Upper lobe of right lung (tissue), 1 donor: ENCODE results near the gene LCTL. TPM values are rescaled to one million over a fixed set of nuclear protein-coding genes. Genes with fewer than 3 reads are reported as not detected.

Experiments
- ATAC-seq: fragments of 200-7000 bp; cut with Tn5 transposase; one replicate; pipeline ENCODE4 v1.9.1; 2020; ENCODE audit warnings: mild to moderate bottlenecking, moderate library complexity
- DNase-seq: peaks from one replicate; pipeline ENCODE4 v3.0.0-alpha.2; 2020
- H3K27ac ChIP-seq: fragments of 200-600 bp; one replicate; pipeline ENCODE4 v1.8.0; 2022
- H3K27me3 ChIP-seq: fragments of 200-600 bp; one replicate; pipeline ENCODE4 v1.8.0; 2022; ENCODE audit warnings: mild to moderate bottlenecking
- H3K36me3 ChIP-seq: fragments of 200-600 bp; one replicate; pipeline ENCODE4 v1.8.0; 2022
- H3K4me1 ChIP-seq: fragments of 200-600 bp; one replicate; pipeline ENCODE4 v1.8.0; 2022
- H3K4me3 ChIP-seq: fragments of 200-600 bp; one replicate; pipeline ENCODE4 v1.8.0; 2022; ENCODE audit warnings: mild to moderate bottlenecking
- H3K9me3 ChIP-seq: fragments of 200-600 bp; one replicate; pipeline ENCODE4 v1.8.0; 2022
- CTCF ChIP-seq: fragments of 200-600 bp; IDR thresholded peaks from one replicate; pipeline ENCODE4 v1.8.0; 2022; ENCODE audit warnings: antibody characterized with exemption
- intact Hi-C: fragments of 100-400 bp; cut with DNase I; formaldehyde crosslinking; loops from one replicate; pipeline ENCODE4 v1.11.0; 2022
- total RNA-seq: library from RNA; stranded (reverse); fragmentation: NEBNext Ultra II Directional; extraction: Animal tissue kit (Norgen Biotek cat#: 25700); gene quantifications from one replicate; pipeline ENCODE4 v1.2.1, GENCODE V29; 2021
- donor health status: DM: no; HTN: yes; CAD: no; lungs with severe emphysema.

Gene LCTL
- total RNA-seq, 1 donor from 2014 or later, result not detected

- intact Hi-C loops, result no loop called here
- no peaks in the 10 kb centered on the region for H3K9me3 ChIP-seq
- no peak for DNase-seq
- no peaks in the 10 kb centered on the region for H3K36me3 ChIP-seq
- no peak overlapping the region for H3K4me3 ChIP-seq
- no peak for TF ChIP-seq CTCF
- no peaks in the 10 kb centered on the region for H3K27me3 ChIP-seq
- no peak for ATAC-seq
- H3K27ac ChIP-seq, result no peak overlapping the region
- no peaks in the 10 kb centered on the region for H3K4me1 ChIP-seq
Observed at GRCh38 chr15:66563566-66564110, 2.2 kb downstream of the LCTL start.

- no peak for DNase-seq
- TF ChIP-seq CTCF, result no peak
- no peaks in the 10 kb centered on the region for H3K36me3 ChIP-seq
- intact Hi-C loops, result no loop called here
- no peak for ATAC-seq
- no peaks in the 10 kb centered on the region for H3K27me3 ChIP-seq
- no peaks in the 10 kb centered on the region for H3K4me1 ChIP-seq
- no peaks in the 10 kb centered on the region for H3K9me3 ChIP-seq
- H3K4me3 ChIP-seq, result no peak overlapping the region
- no peak overlapping the region for H3K27ac ChIP-seq
Observed at GRCh38 chr15:66563126-66563525, 2.7 kb downstream of the LCTL start.

- ATAC-seq, result no peak
- TF ChIP-seq CTCF, result no peak
- Histone ChIP-seq H3K4me1 (no peaks in the 10 kb centered on the region), H3K36me3 (no peaks in the 10 kb centered on the region), H3K27me3 (no peaks in the 10 kb centered on the region), H3K27ac (no peak overlapping the region), H3K9me3 (no peaks in the 10 kb centered on the region), H3K4me3 (no peak overlapping the region)
- DNase-seq, result no peak
- intact Hi-C loops, result no loop called here
Observed at GRCh38 chr15:66560856-66561525, 4.8 kb downstream of the LCTL start.

GRCh38 chr15:66558271-66558670, 7.5 kb downstream of the LCTL start:
- no peak for TF ChIP-seq CTCF
- H3K27ac ChIP-seq, result no peak overlapping the region
- H3K9me3 ChIP-seq, result no peaks in the 10 kb centered on the region
- no peaks in the 10 kb centered on the region for H3K4me1 ChIP-seq
- no peaks in the 10 kb centered on the region for H3K27me3 ChIP-seq
- intact Hi-C loops, result no loop called here
- DNase-seq (no peak), ATAC-seq (no peak)
- H3K4me3 ChIP-seq, result no peak overlapping the region
- no peaks in the 10 kb centered on the region for H3K36me3 ChIP-seq

GRCh38 chr15:66555685-66556084, 10.1 kb downstream of the LCTL start:
- no peak for DNase-seq
- no peak overlapping the region for H3K4me3 ChIP-seq
- H3K27ac ChIP-seq, result no peak overlapping the region
- intact Hi-C loops, result no loop called here
- no peak for ATAC-seq
- H3K9me3 ChIP-seq, result no peaks in the 10 kb centered on the region
- H3K36me3 ChIP-seq, result no peaks in the 10 kb centered on the region
- no peaks in the 10 kb centered on the region for H3K4me1 ChIP-seq
- H3K27me3 ChIP-seq, result no peaks in the 10 kb centered on the region
- no peak for TF ChIP-seq CTCF
